HEK293T (cell line): ENCODE results near the gene ZCCHC9.

Experiments used
- CTCF ChIA-PET: fragments of 350-600 bp; formaldehyde crosslinking; extraction: SDS; loops from one replicate; lab custom pipeline; 2021; ENCODE audit warnings: antibody characterized with exemption, inconsistent platforms; lab: Yijun Ruan, JAX
- POLR2A ChIA-PET: fragments of 350-600 bp; formaldehyde crosslinking; extraction: SDS; loops from one replicate; lab custom pipeline; 2020; ENCODE audit warnings: antibody characterized with exemption, inconsistent platforms; lab: Yijun Ruan, JAX
- DNase-seq: peaks from one replicate; pipeline ENCODE4 v3.0.0; 2012; ENCODE audit warnings: mixed read lengths; ENCODE audit errors: extremely low spot score
- ARNT ChIP-seq: fragments of 450-650 bp; IDR thresholded peaks from 2 replicates; pipeline ENCODE4 v1.6.1; 2017; ENCODE audit warnings: mild to moderate bottlenecking
- BHLHE40 ChIP-seq: fragments of 450-650 bp; IDR thresholded peaks from 2 replicates; pipeline ENCODE4 v1.6.1; 2016; ENCODE audit warnings: mild to moderate bottlenecking, moderate library complexity, borderline replicate concordance
- CTBP1 ChIP-seq: fragments of 450-650 bp; IDR thresholded peaks from 2 replicates; pipeline ENCODE4 v1.6.1; 2016; ENCODE audit warnings: borderline replicate concordance
- ELF4 ChIP-seq: fragments of 450-650 bp; IDR thresholded peaks from 2 replicates; pipeline ENCODE4 v1.6.1; 2017; ENCODE audit warnings: antibody characterized with exemption
- FOXA1 ChIP-seq: fragments of 450-650 bp; IDR thresholded peaks from 2 replicates; pipeline ENCODE4 v1.6.1; 2016; ENCODE audit warnings: mild to moderate bottlenecking
- FOXK2 ChIP-seq: fragments of 450-650 bp; IDR thresholded peaks from 2 replicates; pipeline ENCODE4 v1.6.1; 2016; ENCODE audit warnings: mild to moderate bottlenecking
- FOXM1 ChIP-seq: fragments of 450-650 bp; IDR thresholded peaks from 2 replicates; pipeline ENCODE4 v1.6.1; 2017; ENCODE audit warnings: mild to moderate bottlenecking, borderline replicate concordance
- HDGF ChIP-seq: fragments of 450-650 bp; IDR thresholded peaks from 2 replicates; pipeline ENCODE4 v1.6.1; 2017; ENCODE audit warnings: antibody characterized with exemption, borderline replicate concordance
- L3MBTL2 ChIP-seq: fragments of 450-650 bp; conservative IDR thresholded peaks from 2 replicates; pipeline ENCODE4 v1.6.1; 2016; ENCODE audit warnings: mild to moderate bottlenecking
- LEF1 ChIP-seq: fragments of 450-650 bp; IDR thresholded peaks from 2 replicates; pipeline ENCODE4 v1.6.1; 2017; ENCODE audit warnings: mild to moderate bottlenecking, borderline replicate concordance
- NFRKB ChIP-seq: fragments of 450-650 bp; IDR thresholded peaks from 2 replicates; pipeline ENCODE4 v1.6.1; 2016; ENCODE audit warnings: mild to moderate bottlenecking, moderate library complexity
- SP1 ChIP-seq: fragments of 450-650 bp; IDR thresholded peaks from 2 replicates; pipeline ENCODE4 v1.6.1; 2017
- SUZ12 ChIP-seq: fragments of 450-650 bp; IDR thresholded peaks from 2 replicates; pipeline ENCODE4 v1.6.1; 2016; ENCODE audit warnings: mild to moderate bottlenecking
- TARDBP ChIP-seq: fragments of 450-650 bp; IDR thresholded peaks from 2 replicates; pipeline ENCODE4 v1.6.1; 2016
- ZNF384 ChIP-seq: fragments of 450-650 bp; IDR thresholded peaks from 2 replicates; pipeline ENCODE4 v1.6.1; 2016
- TF ChIP-seq, protein P1 (sequence below): fragments of 450-650 bp; IDR thresholded peaks from 2 replicates; pipeline ENCODE4 v1.6.1; 2016

Gene ZCCHC9

DNA sequence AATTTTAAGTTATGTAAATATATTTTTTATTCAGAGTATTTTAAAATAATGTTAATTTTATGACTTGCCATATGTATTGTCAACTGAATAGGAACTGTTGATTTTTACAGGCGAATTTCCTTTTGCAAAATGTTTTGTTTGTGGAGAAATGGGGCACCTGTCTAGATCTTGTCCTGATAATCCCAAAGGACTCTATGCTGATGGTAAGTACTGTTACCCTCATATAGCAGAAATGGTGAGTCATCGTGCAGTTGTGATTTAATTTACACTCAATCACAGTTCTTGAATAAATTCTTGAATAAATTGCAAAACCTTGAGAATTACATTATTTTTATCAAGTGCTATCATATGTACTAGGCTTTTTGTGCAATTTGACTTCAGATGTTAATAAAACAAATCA is 7.4 kb downstream of the ZCCHC9 start:
- TF ChIP-seq FOXA1 (no peak), TARDBP (no peak), BHLHE40 (no peak), L3MBTL2 (no peak), ELF4 (no peak)
- CTCF ChIA-PET, result no interaction called here
- no peak for DNase-seq
- POLR2A ChIA-PET, result interaction anchor here (2.4 kb wide), 1 partner anchor 7 kb away, joined by 7 read pairs; the partner anchor contains the start of gene ZCCHC9

DNA sequence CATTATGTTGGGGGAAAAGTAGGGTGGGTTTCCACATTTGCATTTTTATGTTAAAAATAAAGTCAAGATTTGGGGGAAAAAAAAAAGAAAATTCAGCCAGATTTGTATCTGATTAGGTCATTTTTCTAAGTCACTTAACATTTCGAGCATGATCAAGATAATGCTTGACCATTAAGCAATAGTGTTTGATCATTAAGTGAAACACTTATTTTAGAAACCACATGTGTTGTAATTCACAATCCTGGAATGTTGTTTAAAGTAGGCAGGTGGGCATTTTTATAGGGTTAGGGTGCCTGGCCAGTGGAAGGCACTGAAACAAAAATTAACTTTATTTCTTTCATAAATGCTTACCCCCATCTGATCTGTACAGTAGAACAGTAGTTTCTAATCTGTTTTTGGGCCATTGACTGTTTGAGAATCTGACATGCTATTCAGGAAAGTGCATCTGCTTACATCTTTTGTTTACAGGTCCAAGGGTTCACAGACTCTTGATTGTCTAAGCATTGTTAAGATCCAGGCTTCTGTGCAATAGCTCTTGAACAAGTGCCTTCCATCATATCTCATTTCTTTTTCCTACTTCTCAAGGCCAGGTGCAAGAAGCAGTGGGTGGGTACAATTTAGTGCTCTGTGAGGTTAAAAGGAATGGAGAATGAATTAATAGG is 9.1 kb downstream of the ZCCHC9 start:
- TF ChIP-seq NFRKB, result no peak
- no peak for TF ChIP-seq SUZ12
- TF ChIP-seq, protein P1, sequence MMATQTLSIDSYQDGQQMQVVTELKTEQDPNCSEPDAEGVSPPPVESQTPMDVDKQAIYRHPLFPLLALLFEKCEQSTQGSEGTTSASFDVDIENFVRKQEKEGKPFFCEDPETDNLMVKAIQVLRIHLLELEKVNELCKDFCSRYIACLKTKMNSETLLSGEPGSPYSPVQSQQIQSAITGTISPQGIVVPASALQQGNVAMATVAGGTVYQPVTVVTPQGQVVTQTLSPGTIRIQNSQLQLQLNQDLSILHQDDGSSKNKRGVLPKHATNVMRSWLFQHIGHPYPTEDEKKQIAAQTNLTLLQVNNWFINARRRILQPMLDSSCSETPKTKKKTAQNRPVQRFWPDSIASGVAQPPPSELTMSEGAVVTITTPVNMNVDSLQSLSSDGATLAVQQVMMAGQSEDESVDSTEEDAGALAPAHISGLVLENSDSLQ, result no peak
- no peak for TF ChIP-seq LEF1
- TF ChIP-seq FOXM1, result no peak
- no peak for TF ChIP-seq BHLHE40
- TF ChIP-seq ARNT, result no peak
- TF ChIP-seq L3MBTL2, result no peak
- TF ChIP-seq ZNF384, result no peak
- TF ChIP-seq FOXA1, result no peak
- ChIA-PET POLR2A (interaction anchor here (2.4 kb wide), 1 partner anchor 9 kb away, joined by 7 read pairs; the partner anchor contains the start of gene ZCCHC9), CTCF (no interaction called here)
- DNase-seq, result no peak

DNA sequence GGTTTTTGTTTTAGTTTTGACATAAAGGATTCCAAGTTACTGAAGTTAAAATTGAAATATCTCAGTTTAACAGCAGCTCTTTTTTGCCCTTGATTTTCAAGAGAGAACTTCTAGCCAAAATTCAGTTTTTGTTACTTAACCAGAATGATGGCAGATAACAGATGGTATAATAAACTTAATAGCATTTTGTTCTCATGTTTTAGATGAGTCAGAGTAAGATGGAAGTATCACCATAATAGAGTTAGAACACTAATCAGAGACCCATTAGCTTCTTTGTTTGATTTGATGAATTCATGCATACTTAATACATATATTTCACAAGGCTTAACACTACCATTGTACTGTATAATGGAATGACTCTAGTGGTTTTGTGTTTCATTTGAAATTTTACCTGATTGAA is 11.9 kb downstream of the ZCCHC9 start:
- POLR2A ChIA-PET, result interaction anchor here (1.4 kb wide), 1 partner anchor 11 kb away, joined by 11 read pairs; the partner anchor contains the start of gene ZCCHC9
- TF ChIP-seq FOXK2 (no peak), LEF1 (no peak), FOXA1 (no peak), ARNT (no peak)
- CTCF ChIA-PET, result interaction anchor here (0.6 kb wide), 1 partner anchor 80 kb away, joined by 8 read pairs; the partner anchor contains the start of gene CKMT2
- no peak for DNase-seq

- ChIA-PET POLR2A (interaction anchor here (1.4 kb wide), 1 partner anchor 12 kb away, joined by 11 read pairs; the partner anchor contains the start of gene ZCCHC9), CTCF (interaction anchor here (0.6 kb wide), 1 partner anchor 81 kb away, joined by 8 read pairs; the partner anchor contains the start of gene CKMT2)
These were observed 12.3 kb downstream of the ZCCHC9 start for GRCh38 chr5:81313686-81314085.

GRCh38 chr5:81314581-81314980 is 13.2 kb downstream of the ZCCHC9 start:
- ChIA-PET POLR2A (interaction anchor here (2.0 kb wide), 1 partner anchor 13 kb away, joined by 10 read pairs; the partner anchor contains the start of gene ZCCHC9), CTCF (no interaction called here)
- TF ChIP-seq SP1 (no peak), TARDBP (no peak), ARNT (no peak), HDGF (no peak), FOXM1 (no peak), L3MBTL2 (no peak), FOXK2 (no peak), CTBP1 (no peak)
- TF ChIP-seq, protein P1, result no peak
- no peak for DNase-seq

More at GRCh38 chr5:81313686-81314085, 12.3 kb downstream of the ZCCHC9 start:
- no peak for DNase-seq
- TF ChIP-seq SUZ12 (no peak), NFRKB (no peak), ARNT (no peak), FOXM1 (no peak), TARDBP (no peak)
- TF ChIP-seq, protein P1, result no peak

DNA sequence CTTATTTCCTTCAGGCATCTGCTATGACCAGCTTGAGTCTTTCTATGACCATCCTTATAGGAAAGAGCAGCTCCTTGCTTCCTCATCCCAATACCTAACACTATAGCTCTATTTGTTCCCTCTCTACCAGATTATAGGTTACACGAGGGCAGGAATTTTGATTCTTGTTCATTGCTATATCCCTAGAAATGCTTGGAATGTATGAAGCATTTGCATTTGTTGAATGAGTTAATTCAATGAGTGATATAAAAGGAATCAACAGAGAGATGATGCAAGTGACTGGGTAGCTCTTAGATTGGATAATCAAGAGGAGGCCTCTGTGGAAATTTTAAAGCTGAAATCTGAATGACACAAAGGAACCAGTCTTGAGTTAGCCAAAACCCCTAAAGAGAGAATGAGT is 13.9 kb downstream of the ZCCHC9 start:
- POLR2A ChIA-PET, result interaction anchor here (2.0 kb wide), 1 partner anchor 14 kb away, joined by 10 read pairs; the partner anchor contains the start of gene ZCCHC9
- CTCF ChIA-PET, result no interaction called here
- no peak for TF ChIP-seq SP1
- no peak for TF ChIP-seq ARNT
- TF ChIP-seq BHLHE40, result no peak
- no peak for TF ChIP-seq LEF1
- TF ChIP-seq SUZ12, result no peak
- no peak for TF ChIP-seq ZNF384
- TF ChIP-seq TARDBP, result no peak
- no peak for DNase-seq

- CTCF ChIA-PET, result no interaction called here
- TF ChIP-seq NFRKB (no peak), BHLHE40 (no peak), SUZ12 (no peak), L3MBTL2 (no peak), FOXK2 (no peak), LEF1 (no peak), TARDBP (no peak), FOXA1 (no peak), HDGF (no peak), FOXM1 (no peak), ELF4 (no peak), ZNF384 (no peak), CTBP1 (no peak), ARNT (no peak), SP1 (no peak)
- TF ChIP-seq, protein P1, result no peak
- POLR2A ChIA-PET, result interaction anchor here (2.0 kb wide), 1 partner anchor 15 kb away, joined by 10 read pairs; the partner anchor contains the start of gene ZCCHC9
- no peak for DNase-seq
These were observed 14.4 kb downstream of the ZCCHC9 start for GRCh38 chr5:81315830-81316229.
